Measurements from ENCODE around the gene ST13.
"Not testable (repeated sequence)": the region's sequence is repeated elsewhere in the genome, so short reads cannot be mapped to it uniquely, and the experiment has no call there.

Gene ST13

GRCh38 chr22:40789131-40789530 lies 67.3 kb downstream of the ST13 start:
- Histone ChIP-seq H3K4me1 (ENCODE audit: control insufficient read depth, insufficient read depth, low read length) (no peaks in the 10 kb centered on the region), H3K36me3 (ENCODE audit: control insufficient read depth in 2 of 2, insufficient read depth in 1 of 2, low read length in 2 of 2) (peaks cover 53 to 61% of the 10 kb centered on the region in 2 experiments), H3K4me3 (ENCODE audit: low read depth, low read length) (no peak overlapping the region), H3K27ac (ENCODE audit: extremely low read depth, low read depth, low read length) (no peak overlapping the region), H3K9me3 (ENCODE audit: control insufficient read depth, insufficient read depth, low read depth, low read length) (no peaks in the 10 kb centered on the region)
- POLR2A ChIA-PET, result no interaction called here
- TF ChIP-seq SP7 (tag by site-specific recombination; IDR thresholded peaks at IDR 0.05) (no peak), IKZF3 (tag by site-specific recombination; IDR thresholded peaks at IDR 0.05) (no peak), ZNF302 (tag by site-specific recombination; IDR thresholded peaks at IDR 0.05; ENCODE audit: low read depth) (no peak)
- CTCF ChIA-PET, result interaction anchor here (0.8 kb wide), 1 partner anchor 106 kb away, joined by 4 read pairs; no protein-coding TSS in a partner anchor

GRCh38 chr22:40782521-40782920 lies 73.9 kb downstream of the ST13 start:
- Histone ChIP-seq H3K27ac (ENCODE audit: extremely low read depth, low read depth, low read length) (no peak overlapping the region), H3K4me1 (ENCODE audit: control insufficient read depth, insufficient read depth, low read length) (no peaks in the 10 kb centered on the region), H3K4me3 (ENCODE audit: low read depth, low read length) (no peak overlapping the region), H3K9me3 (ENCODE audit: control insufficient read depth, insufficient read depth, low read depth, low read length) (no peaks in the 10 kb centered on the region), H3K36me3 (ENCODE audit: control insufficient read depth in 2 of 2, insufficient read depth in 1 of 2, low read length in 2 of 2) (peaks cover 40 to 45% of the 10 kb centered on the region in 2 experiments)
- TF ChIP-seq, protein P1, sequence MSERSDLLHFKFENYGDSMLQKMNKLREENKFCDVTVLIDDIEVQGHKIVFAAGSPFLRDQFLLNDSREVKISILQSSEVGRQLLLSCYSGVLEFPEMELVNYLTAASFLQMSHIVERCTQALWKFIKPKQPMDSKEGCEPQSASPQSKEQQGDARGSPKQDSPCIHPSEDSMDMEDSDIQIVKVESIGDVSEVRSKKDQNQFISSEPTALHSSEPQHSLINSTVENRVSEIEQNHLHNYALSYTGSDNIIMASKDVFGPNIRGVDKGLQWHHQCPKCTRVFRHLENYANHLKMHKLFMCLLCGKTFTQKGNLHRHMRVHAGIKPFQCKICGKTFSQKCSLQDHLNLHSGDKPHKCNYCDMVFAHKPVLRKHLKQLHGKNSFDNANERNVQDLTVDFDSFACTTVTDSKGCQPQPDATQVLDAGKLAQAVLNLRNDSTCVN (tag by site-specific recombination; optimal IDR thresholded peaks at IDR 0.05), result no peak
- no peak for TF ChIP-seq ZNF560 (tag by site-specific recombination; IDR thresholded peaks at IDR 0.05; ENCODE audit: borderline replicate concordance)
- TF ChIP-seq KLF9 (tag by site-specific recombination; IDR thresholded peaks at IDR 0.05; ENCODE audit: low read depth), result no peak
- TF ChIP-seq RBAK (tag by site-specific recombination; IDR thresholded peaks at IDR 0.05), result no peak
- TF ChIP-seq ZNF404 (tag by site-specific recombination; IDR thresholded peaks at IDR 0.05), result no peak
- no peak for TF ChIP-seq ZNF391 (tag by site-specific recombination; IDR thresholded peaks at IDR 0.05; ENCODE audit: borderline replicate concordance, low read depth)
- TF ChIP-seq, protein P2, sequence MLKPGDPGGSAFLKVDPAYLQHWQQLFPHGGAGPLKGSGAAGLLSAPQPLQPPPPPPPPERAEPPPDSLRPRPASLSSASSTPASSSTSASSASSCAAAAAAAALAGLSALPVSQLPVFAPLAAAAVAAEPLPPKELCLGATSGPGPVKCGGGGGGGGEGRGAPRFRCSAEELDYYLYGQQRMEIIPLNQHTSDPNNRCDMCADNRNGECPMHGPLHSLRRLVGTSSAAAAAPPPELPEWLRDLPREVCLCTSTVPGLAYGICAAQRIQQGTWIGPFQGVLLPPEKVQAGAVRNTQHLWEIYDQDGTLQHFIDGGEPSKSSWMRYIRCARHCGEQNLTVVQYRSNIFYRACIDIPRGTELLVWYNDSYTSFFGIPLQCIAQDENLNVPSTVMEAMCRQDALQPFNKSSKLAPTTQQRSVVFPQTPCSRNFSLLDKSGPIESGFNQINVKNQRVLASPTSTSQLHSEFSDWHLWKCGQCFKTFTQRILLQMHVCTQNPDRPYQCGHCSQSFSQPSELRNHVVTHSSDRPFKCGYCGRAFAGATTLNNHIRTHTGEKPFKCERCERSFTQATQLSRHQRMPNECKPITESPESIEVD (tag by site-specific recombination; IDR thresholded peaks at IDR 0.05), result no peak
- TF ChIP-seq ZNF10 (tag by site-specific recombination; IDR thresholded peaks at IDR 0.05), result no peak
- no peak for TF ChIP-seq ZNF16 (tag by site-specific recombination; IDR thresholded peaks at IDR 0.05; ENCODE audit: low read depth)
- TF ChIP-seq ZNF394 (tag by site-specific recombination; IDR thresholded peaks at IDR 0.05; ENCODE audit: borderline replicate concordance), result no peak
- no peak for TF ChIP-seq ZNF433 (tag by site-specific recombination; IDR thresholded peaks at IDR 0.05; ENCODE audit: low read depth)
- ChIA-PET POLR2A (no interaction called here), CTCF (interaction anchor here (0.6 kb wide), 2 partner anchors 22 to 27 kb away, joined by 3 read pairs; no protein-coding TSS in a partner anchor)

- peaks cover 44 to 45% of the 10 kb centered on the region in 2 experiments for H3K36me3 ChIP-seq (ENCODE audit: control insufficient read depth in 2 of 2, insufficient read depth in 1 of 2, low read length in 2 of 2)
- POLR2A ChIA-PET; H3K4me3 ChIP-seq (ENCODE audit: low read depth, low read length); H3K27ac ChIP-seq (ENCODE audit: extremely low read depth, low read depth, low read length); H3K9me3 ChIP-seq (ENCODE audit: control insufficient read depth, insufficient read depth, low read depth, low read length); H3K4me1 ChIP-seq (ENCODE audit: control insufficient read depth, insufficient read depth, low read length): not testable (repeated sequence)
- CTCF ChIA-PET, result interaction anchor here (0.7 kb wide), 1 partner anchor 100 kb away, joined by 4 read pairs; no protein-coding TSS in a partner anchor
Observed at GRCh38 chr22:40781749-40782148, 74.7 kb downstream of the ST13 start.

Measured in HEK293 (cell line).